PC-9 (cell line): ENCODE results near the gene CACNB4.

Experiments used
- CTCF ChIP-seq: fragments of 200-600 bp; sonication (generic); conservative IDR thresholded peaks from 2 replicates; pipeline ENCODE4 v1.6.1; 2017; ENCODE audit warnings: mixed run types, antibody characterized with exemption, mild to moderate bottlenecking, moderate library complexity
- EZH2 ChIP-seq: fragments of 200-600 bp; sonication (generic); IDR thresholded peaks from 2 replicates; pipeline ENCODE4 v1.8.0; 2017; ENCODE audit warnings: antibody characterized with exemption, low read depth

GRCh38 chr2:151816843-151817242, 282.0 kb downstream of the CACNB4 start:
- TF ChIP-seq CTCF (no peak), EZH2 (no peak)
